ENCODE results near the gene MBD3L3. TPM values are rescaled to one million over a fixed set of nuclear protein-coding genes. Genes with fewer than 3 reads are reported as not detected.

The MBD3L3 gene
- total RNA-seq, 2 experiments from 2014 or later = not detected

GRCh38 chr19:7007859-7008258 lies 50.6 kb downstream of the MBD3L3 start:
- no peaks in the 10 kb centered on the region for H3K36me3 ChIP-seq (ENCODE audit: insufficient read depth, low read length)
- H3K27ac ChIP-seq (ENCODE audit: low read depth, low read length, poor library complexity, severe bottlenecking) = no peak overlapping the region
- H3K4me2 ChIP-seq (ENCODE audit: low read length) = no peak overlapping the region
- ChIA-PET POLR2A (no interaction called here), CTCF (ENCODE audit: unreplicated experiment) (no interaction called here)
- no peaks in the 10 kb centered on the region for H3K79me2 ChIP-seq (ENCODE audit: insufficient read depth, low read depth, low read length)
- DNase-seq (ENCODE audit: low spot score) = peak; percentile 10
- H2AFZ ChIP-seq (ENCODE audit: low read length) = no peak overlapping the region
- no peaks in the 10 kb centered on the region for H3K4me1 ChIP-seq (ENCODE audit: insufficient read depth, low read length, poor library complexity, severe bottlenecking)
- intact Hi-C loops (cut with micrococcal nuclease; ENCODE audit: unreplicated experiment) = no loop called here
- no peaks in the 10 kb centered on the region for H3K9me3 ChIP-seq (ENCODE audit: low read length)
- no peaks in the 10 kb centered on the region for H3K9me2 ChIP-seq (ENCODE audit: insufficient read depth, low read length)
- BruUV-seq (replicated peaks) = no TSS peak
- H4K20me1 ChIP-seq (ENCODE audit: insufficient read depth, low read length) = no peaks in the 10 kb centered on the region
- H3K4me3 ChIP-seq (ENCODE audit: low read depth, low read length, poor library complexity, severe bottlenecking) = no peak overlapping the region
- TF ChIP-seq EZH2phosphoT487 (IDR thresholded peaks at IDR 0.05; ENCODE audit: borderline replicate concordance, low read depth, low read length) (no peak), CTCF (conservative IDR thresholded peaks at IDR 0.05; ENCODE audit: low read length) (no peak)

Other genes starting within 250 kb of the MBD3L3 start
- gene ADGRE1, start 171.1 kb downstream of the MBD3L3 start, total RNA-seq (2014; rRNA removed; shearing (Covaris generic)) = 0.08 TPM in 1 of 2 replicates, not detected in the other
- gene ADGRE1, start 171.1 kb downstream of the MBD3L3 start, total RNA-seq (2022) = 0.17 and 0.46 TPM in 2 replicates
- not detected in 2 replicates for gene MBD3L2B, start 37.2 kb downstream of the MBD3L3 start, total RNA-seq (2014; rRNA removed; shearing (Covaris generic))
- not detected in 2 replicates for gene MBD3L2B, start 37.2 kb downstream of the MBD3L3 start, total RNA-seq (2022)
- not detected in 2 replicates for gene MBD3L5, start 28.1 kb downstream of the MBD3L3 start, total RNA-seq (2014; rRNA removed; shearing (Covaris generic))
- gene MBD3L5, start 28.1 kb downstream of the MBD3L3 start, total RNA-seq (2022) = not detected in 2 replicates
- gene MBD3L4, start 18.5 kb downstream of the MBD3L3 start, total RNA-seq (2014; rRNA removed; shearing (Covaris generic)) = not detected in 2 replicates
- not detected in 2 replicates for gene MBD3L4, start 18.5 kb downstream of the MBD3L3 start, total RNA-seq (2022)
- not detected in 2 replicates for gene MBD3L2, start 9.4 kb downstream of the MBD3L3 start, total RNA-seq (2014; rRNA removed; shearing (Covaris generic))
- gene MBD3L2, start 9.4 kb downstream of the MBD3L3 start, total RNA-seq (2022) = not detected in 2 replicates
- gene ZNF557, start 11.0 kb upstream of the MBD3L3 start, total RNA-seq (2014; rRNA removed; shearing (Covaris generic)) = 12.0 and 18.0 TPM in 2 replicates
- 16.1 and 18.2 TPM in 2 replicates for gene ZNF557, start 11.0 kb upstream of the MBD3L3 start, total RNA-seq (2022)
- 57.7 and 90.3 TPM in 2 replicates for gene INSR, start 235.7 kb upstream of the MBD3L3 start, total RNA-seq (2014; rRNA removed; shearing (Covaris generic))
- 74.0 and 83.0 TPM in 2 replicates for gene INSR, start 235.7 kb upstream of the MBD3L3 start, total RNA-seq (2022)

Data from OCI-LY7 (cell line).